Stimulated activated CD8-positive, alpha-beta memory T cell treated with anti-CD3 and anti-CD28 coated beads, Interleukin-12 subunit alpha, Interleukin-12 subunit beta, amount 100 ng/mL, for 4 hours (primary cell): ENCODE measurements around the gene RRH.
"Not testable (repeated sequence)": the region's sequence is repeated elsewhere in the genome, so short reads cannot be mapped to it uniquely, and the experiment has no call there.

Source experiments
- DNase-seq: peaks from one replicate; pipeline ENCODE4 v3.0.0-alpha.2; 2020; ENCODE audit warnings: low read depth

Gene RRH, protein sequence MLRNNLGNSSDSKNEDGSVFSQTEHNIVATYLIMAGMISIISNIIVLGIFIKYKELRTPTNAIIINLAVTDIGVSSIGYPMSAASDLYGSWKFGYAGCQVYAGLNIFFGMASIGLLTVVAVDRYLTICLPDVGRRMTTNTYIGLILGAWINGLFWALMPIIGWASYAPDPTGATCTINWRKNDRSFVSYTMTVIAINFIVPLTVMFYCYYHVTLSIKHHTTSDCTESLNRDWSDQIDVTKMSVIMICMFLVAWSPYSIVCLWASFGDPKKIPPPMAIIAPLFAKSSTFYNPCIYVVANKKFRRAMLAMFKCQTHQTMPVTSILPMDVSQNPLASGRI

DNA sequence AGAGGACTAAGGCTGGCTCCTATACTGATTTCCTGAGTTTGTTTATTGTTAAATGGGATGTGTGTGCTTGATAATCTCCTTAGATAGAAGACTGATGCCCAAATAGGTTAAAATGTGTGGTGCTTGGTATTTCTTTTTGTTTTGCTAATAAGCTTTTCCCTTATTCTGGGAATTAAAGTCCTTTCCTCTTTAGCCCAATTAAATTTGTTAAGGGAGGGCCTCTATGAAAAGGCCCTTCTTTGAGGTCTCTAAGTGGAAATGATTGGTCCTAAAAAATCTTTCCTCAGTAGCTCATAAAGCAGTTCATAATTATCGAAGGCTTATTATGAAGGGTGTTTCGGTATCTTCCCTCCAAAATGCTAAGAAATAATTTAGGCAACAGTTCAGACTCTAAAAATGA lies at the start of gene RRH:
RRH (plus strand) TSS at position 301 of the 400 bp plus-strand sequence; CDS start at position 357, 56 bp downstream.
- no peak for DNase-seq

DNA sequence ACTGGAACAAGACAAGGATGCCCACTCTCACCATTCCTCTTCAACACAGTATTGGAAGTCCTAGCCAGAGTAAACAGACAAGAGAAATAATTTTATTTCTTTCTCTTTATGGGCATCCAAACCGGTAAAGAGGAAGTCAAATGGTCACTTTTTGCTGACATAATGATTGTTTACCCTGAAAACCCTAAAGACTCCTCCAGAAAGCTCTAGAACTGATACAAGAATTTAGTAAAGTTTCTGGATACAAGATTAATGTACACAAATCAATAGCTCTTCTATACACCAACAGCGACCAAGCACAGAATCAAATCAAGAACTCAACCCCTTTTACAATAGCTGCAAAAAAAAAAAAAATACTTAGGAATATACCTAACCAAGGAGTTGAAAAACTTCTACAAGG lies 45.7 kb upstream of the RRH start:
- not testable (repeated sequence) for DNase-seq

DNA sequence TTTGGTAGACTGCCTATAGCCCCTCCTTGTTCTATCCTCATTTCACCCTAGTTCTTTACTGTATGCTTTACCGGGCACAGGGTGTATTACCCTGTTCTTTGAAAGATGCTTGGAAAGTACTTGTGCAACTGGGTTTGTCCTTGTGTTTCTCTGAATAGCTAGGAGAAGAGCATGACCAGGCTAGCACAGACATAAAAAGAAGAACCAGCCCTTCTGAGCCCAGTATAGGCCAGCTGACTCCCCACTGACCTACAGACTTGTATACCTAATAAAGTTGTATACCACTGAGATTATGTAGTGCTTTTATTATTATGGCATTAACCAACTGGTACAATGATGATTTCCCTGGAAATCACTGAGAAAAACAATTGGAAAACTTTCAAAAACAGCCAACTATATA lies 40.9 kb upstream of the RRH start:
- DNase-seq = no peak

DNA sequence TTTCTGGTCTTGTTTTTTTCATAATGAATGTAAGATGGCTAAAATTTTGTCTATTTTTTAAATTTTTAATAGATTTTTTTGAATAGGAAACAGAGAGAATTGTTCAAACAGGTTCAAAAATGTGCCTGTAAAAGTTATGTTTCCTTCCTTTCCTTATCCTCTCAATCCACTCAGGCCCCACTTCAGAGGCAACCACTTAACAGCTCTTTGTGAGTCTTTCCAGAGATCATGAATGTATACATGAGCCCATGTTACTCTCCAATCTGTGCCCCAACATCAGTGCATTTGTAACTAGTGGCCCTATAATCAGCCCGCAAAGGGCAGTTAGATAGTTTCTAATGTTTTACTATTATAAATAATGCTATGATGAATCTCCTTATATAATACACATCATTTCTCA lies 40.0 kb upstream of the RRH start:
- DNase-seq = no peak

DNA sequence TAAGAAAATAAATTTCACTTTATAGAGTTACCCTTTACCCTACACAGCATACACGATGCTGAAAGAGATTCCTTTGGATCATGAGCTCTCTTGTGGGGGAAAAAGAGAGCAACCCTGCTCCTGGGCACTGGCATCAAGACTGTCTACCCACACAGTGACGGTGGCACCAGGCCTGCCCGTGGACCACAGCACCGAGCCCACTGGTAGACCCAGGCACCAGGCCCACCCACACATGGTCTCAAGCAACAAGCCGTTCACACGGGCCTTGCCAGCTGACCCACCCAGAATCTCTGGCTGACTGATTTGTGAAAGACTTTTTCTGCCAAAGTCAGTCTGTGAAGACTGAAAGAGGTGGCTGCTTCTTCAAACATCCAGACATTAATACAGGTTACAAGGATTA lies 32.7 kb upstream of the RRH start:
- no peak for DNase-seq

DNA sequence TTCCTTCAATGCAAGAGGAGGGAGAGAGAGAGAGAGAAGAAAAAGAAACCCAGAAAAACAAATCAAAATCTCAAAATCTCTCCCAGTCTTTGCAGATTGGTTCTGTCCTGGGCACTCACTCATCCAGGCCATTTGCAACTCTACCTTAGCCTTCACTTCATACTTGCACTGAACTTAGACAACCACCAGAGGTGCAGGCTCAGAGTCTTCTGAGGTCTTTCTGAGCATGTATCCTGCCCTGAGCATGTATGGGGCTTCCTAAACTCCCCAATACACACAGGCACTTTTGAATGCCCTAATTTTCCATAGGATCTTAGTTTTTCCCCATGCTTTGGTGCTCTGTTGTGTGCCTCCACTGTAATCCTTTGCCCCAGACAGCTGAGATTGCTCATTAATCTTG lies 28.9 kb upstream of the RRH start:
- no peak for DNase-seq

DNA sequence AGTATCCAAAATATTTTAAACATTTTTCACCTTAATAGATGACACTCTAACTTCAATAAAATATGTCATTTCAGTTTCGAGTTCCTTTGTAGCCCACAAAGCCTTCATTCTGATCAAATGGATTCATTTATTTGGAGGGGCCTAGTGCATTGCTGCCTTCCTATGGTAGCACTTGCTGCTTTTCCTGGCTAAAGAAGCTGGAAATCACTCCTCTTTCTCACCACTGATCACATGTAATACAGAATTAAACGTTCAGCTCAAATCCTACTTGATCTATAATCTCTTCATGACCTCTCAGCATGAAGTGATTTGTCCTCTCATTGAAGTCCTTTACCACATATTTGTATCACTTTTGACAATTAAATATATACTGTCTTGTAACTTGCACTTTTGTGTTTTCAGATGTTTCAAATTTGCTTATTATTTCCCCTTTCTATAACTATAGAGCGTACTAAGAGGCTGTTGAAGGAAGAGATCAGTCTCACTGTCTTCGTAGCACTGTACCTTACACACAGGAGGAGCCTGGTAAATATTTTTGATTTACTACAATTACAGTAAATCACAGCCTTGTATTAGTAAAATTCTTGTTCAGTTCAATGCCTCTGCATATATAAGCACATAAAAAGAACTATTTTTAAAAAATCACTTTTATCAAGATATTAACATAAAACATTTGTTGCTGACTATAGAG lies 26.5 kb upstream of the RRH start:
- DNase-seq = no peak

DNA sequence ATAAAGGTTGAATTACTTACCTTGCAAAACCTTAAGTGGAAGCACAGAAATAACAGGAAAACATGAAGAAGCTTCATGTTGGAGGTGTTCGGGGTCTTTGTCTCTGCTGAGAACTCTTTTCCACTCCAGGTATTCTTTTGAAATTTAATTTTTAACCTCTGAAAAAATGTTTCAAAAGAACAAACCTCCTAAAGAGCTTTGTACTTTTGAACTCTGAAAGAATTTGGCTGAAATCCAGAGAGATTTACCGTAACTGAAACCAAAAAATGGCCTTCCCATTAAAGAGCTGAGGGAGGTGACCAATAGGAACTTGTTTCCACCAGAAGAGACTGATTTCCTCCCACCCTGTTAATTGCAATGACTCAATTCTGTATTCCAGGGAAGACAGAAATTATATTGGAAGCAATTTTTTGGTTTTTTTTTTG lies 25.9 kb upstream of the RRH start, which contains the start of gene CFI:
CFI (minus strand) TSS at position 105 of the 425 bp plus-strand sequence; CDS start at position 77, 28 bp downstream.
- DNase-seq = no peak

DNA sequence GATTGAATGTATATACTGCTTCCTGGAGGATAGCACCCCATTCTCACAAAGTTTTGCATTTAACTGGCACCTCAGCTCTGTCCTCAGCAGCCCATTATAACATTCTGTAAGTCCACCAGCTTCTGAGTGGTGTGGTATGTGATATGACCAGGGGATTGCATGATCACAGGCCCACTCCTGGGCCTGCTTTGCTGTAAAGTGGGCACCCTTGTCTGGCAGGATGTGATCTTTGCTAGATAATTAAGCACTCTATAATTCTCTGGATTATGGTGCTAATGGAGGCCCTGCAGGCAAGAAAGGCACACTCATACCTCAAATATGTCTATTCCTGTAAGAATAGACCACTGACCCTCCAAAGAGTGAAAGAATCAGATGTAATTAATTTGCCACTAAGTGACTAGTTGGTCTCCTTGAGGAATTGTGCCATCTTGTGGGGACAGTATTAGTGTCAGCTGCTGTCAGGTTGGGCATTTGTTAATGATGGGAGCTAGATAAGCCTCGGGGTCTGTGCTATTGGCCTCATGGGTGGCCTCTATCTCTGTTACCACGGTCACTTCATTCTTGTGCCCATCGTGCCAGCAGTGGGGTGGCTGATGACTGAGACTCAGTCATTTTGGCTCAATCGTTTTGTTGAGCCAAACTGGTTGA lies 23.7 kb upstream of the RRH start:
- no peak for DNase-seq

DNA sequence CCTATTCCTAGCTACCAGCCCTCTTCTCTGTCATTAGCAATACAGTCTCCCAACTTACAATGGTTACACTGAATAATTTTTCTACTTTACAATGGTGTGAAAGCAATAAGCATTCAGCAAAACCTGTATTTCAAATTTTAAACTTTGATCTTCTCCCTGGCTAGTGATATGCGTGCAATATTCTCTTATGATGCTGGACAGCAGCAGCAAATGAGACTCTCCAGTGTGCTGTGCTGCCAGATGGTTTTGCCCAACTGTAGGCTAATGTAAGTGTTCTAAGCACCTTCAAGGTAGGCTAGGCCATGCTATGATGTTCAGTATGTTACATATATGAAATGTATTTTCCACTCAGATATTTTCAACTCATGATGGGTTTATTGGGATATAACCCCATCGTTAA lies 18.1 kb upstream of the RRH start:
- DNase-seq = no peak

DNA sequence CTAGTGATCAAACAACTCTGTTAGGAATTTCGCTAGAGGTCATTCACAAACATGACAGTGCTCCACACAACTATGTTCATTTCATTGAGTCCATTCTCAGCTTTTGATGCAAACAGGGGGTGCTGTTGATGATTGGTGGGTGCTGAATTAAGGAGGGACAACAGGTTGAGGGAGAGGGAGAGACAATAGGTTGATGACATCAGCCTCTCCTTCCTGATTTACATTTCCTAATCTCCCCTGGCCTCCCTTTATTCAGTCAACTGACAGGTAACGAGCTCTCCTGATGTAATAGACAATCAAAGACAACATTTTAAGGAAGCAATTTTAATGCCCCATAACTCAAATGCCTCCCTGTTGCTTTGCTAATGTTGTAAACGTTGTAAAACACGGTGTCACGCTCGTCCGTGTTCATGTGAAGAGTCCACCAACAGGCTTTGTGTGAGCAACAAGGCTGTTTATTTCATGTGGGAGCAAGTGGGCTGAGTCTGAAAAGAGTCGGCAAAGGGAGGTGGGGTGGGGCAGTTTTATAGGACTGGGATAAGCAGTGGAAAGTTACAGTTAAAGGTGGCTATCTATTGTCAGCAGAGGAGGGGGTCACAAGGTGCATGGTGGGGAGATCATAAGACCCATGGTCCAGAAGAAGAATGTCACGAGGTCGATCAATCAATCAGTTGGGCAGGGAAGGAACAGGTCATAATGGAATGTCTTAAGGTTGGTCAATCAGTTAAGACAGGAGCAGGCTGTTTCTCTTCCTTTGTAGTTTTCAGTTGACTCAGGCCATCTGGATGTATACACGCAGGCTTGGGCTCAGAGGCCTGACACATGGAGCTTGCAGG lies 17.0 kb upstream of the RRH start:
- DNase-seq = no peak

DNA sequence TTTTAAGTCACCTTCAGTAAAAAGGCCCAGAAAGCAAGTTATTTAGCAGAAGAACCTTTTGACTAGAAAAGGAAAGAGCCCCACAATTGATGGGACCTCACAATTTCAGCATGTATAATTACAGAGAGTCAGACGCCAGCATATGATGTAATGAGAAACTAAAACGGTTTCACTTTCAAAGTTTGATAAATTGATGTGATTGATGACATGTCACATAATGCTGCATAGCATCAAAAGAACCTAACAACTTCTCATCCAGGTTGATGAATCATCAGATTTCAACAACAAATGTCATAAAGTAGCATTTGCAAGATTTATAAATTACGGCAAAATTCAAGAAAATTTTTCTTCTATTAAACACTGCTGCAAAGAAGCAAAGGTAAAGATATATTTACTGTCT lies 16.1 kb upstream of the RRH start:
- DNase-seq = no peak

DNA sequence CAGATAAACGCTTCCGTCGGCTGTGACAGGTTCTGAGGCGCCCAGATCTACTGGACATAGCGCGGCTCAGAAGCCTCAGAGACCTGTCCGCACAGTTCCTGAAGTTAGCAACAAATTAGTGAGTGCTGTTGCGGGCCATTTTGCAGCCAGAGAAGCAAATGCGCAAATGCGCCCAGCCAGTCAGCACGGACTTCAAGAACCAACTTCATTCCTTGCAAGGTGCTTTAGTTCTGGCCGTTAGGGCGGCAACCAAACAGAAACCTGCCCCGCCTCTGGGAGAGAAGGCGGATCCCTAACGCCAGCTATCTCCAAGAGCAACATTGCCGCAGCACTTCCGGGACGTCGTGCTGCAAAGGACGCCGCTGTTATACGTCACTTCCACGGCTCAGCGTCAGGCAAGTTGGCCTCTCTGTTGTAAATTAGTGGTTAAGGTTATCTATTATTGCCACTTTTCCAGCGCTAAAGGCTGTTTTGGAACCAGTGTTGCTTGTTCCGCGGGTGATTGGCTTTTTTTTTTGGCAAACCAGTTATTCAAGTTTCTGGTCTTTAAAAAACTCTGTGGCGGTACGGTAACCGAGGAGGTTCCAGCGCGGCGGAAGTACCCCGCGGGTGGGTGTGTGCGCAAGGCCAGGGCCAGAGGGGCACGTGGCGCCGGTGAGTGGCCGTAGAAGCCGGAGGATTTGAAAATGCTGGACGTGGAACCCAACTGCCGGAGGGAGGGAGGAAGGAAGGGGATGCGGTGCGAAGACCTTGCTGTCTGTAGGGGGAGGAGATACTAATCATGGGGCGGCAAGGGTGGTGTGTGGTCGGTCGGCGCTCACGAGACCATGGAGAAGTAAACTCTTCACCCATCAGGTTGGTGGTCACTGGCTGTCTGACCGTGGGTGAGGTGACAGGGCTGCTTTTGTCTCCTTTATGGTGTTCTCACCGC lies 12.4 kb upstream of the RRH start, which contains the start of gene GAR1:
GAR1 (plus strand) TSS at position 612 of the 931 bp plus-strand sequence. CDS start 403 bp downstream, outside the sequence.
- DNase-seq = peak; percentile 73

DNA sequence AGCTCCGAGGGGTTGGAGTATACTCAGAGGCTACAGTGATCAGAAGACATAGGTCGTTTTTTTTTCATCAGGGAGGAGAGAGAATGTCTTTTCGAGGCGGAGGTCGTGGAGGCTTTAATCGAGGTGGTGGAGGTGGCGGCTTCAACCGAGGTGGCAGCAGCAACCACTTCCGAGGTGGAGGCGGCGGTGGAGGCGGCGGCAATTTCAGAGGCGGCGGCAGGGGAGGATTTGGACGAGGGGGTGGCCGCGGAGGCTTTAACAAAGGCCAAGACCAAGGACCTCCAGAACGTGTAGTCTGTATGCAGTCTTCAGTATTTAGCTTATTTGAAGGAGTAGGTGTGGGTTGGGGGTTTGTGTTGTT lies 11.7 kb upstream of the RRH start:
- peak; percentile 32 for DNase-seq

DNA sequence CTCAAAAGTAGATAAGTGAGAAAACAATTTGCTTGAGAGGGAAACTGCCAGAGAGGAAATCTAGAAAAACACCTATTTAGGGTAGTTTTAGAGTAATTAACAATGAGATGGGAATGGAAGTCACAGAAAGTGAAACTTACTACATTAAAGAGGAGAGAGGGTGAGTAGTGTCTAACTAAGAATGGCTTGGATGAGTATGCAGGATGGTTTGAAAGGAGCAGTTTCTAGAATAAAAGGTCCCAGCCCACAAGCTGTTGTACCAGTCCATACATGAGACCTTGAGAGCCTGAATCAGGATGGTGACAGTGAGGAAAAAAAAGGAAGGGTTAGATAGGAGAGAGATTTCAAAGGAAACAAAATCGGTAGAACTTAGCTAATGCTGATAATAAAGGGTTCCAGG lies 10.9 kb upstream of the RRH start:
- no peak for DNase-seq

DNA sequence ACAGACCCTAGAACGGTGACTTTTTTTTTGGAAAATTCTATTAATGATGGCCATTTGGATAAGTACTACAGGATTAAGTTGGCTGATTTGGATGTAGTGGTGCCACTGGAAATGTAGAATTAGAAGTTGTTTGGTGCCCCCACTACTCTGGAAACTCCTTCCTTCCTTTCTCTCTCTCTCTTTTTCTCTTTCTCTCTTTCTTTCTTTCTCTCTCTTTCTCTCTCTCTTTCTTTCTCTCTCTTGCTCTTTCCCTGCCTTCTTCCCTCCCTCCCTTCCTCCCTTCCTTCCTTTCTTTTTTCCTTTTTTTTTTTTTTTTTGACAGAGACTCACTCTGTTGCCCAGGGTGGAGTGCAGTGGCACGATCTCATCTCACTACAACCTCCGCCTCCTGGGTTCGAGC lies 9.5 kb upstream of the RRH start:
- DNase-seq = no peak

DNA sequence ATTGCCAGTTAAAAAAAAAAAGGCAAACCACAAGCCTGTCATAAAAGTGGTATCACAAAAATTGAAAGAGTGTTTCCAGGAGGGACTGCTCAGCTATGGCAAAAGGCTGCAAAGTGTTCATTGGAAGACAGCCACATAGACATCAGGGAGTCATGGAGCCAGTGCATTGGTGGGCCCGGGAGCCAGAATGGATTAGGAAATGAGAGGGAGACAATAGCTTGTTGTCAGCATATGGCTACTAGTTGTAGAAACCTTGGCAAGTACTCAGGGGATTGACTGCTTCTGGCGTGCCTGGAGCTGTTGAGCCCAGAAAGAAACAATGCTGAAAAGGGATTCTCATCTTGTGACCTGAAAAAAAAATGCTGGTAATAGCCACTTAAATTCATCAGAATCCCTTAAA lies 7.2 kb upstream of the RRH start:
- no peak for DNase-seq

DNA sequence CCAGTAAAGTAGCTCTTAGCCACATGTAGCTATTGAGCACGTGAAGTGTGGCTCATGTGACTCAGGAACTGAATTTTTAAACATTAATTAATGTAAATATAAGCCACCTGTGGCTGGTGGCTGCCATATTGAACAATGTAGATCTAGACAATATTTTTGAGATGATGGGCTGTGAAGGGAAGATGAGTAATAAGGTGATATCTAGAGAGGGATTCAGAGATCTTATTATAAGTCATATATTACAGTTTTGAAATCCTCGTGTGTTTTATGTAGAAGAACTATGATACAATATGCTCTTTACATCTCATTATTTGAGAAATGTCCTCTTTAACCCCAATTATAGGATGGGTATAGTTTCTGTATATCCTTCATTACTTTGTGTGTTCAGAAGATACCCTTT lies 6.6 kb upstream of the RRH start:
- no peak for DNase-seq

DNA sequence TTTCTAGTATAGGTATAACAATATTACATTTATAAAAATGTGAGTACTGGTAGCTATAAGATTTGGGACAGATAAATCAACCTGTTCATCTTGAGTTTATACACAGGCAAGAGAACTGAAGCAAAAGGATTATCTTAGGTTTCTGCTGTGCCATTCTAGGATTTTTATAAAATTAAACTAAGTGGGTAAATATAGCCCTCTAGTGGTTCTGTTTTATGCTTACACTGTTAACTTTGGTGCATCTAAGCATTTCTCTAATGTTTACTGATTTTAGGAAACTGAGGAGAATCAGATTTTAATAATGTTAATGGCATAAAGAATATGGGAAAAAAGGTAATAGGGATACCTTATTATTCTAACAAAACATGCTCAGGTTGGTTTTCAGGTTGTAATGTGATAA lies 1.1 kb upstream of the RRH start:
- DNase-seq = no peak

DNA sequence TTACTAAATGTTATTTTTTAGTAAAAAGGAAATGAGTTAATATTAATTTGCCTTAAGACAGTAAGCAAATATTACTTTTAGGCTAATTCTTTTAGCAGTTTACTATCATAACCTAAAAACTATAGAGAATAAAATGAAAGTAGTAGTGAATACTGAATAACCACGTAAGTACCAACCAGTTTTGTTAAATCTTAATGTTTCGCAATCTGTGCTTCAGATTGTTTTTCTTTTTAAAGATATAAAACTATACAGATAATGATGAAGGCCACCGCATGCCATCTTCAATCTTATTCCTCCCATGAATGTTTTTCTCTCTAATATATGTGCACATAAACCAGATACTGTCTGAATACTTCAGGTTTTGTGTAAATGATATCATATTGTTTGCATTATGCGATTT lies 6.0 kb downstream of the RRH start:
- DNase-seq = no peak

DNA sequence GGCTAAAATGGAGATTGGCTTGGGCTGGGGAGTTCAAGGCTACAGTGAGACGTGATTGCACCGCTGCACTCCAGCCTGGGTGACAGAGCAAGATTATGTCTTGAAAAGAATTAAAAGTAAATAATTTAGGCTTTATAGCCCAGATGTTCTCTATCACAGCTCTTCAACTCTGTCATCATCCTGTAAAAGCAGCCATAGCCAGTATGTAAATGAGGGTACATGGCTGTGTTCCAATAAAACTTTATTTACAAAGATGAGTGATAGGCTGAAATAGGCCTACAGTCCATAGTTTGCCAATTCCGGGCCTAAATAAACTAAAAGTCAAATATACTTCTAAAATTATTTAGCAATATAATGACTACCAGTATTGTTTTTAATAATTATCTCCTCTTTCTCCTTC lies 9.2 kb downstream of the RRH start:
- no peak for DNase-seq
